ENCODE results near the gene OAT. TPM values are rescaled to one million over a fixed set of nuclear protein-coding genes. Genes with fewer than 3 reads are reported as not detected.

Gene OAT
- total and polyA plus RNA-seq, 7 experiments from 2014 or later, result 29.6 to 80.0 (median 44.6) TPM

GRCh38 chr10:124420254-124420653 lies 1.5 kb upstream of the OAT start:
- POLR2A ChIA-PET, result interaction anchor here (0.6 to 1.5 kb wide), 3 partner anchors 40 to 1178 kb away, joined by 3 to 4 read pairs (median 4); partner anchors contain the start of gene LHPP
- no peak overlapping the region for H3K27ac ChIP-seq (ENCODE audit: low read depth, low read length)
- ATAC-seq (no peak), DNase-seq (no peak)
- intact Hi-C loops (cut with micrococcal nuclease), result no loop called here
- H3K4me1 Mint-ChIP-seq, result peaks cover 4 to 32% (median 25%) of the 10 kb centered on the region in 7 donors
- H3K36me3 Mint-ChIP-seq, result no peaks in the 10 kb centered on the region
- peaks cover 0 to 23% (median 7%) of the 10 kb centered on the region in 5 donors for H3K27me3 Mint-ChIP-seq
- peak overlapping the region in 3 of 10 donors; percentile 6 to 87 (median 16) for H3K4me3 Mint-ChIP-seq
- peaks cover 5 to 8% of the 10 kb centered on the region in 2 donors for H3K4me1 ChIP-seq (ENCODE audit: control insufficient read depth in 2 of 2, insufficient read depth in 2 of 2, low read length in 2 of 2)
- H3K9me3 Mint-ChIP-seq, result no peaks in the 10 kb centered on the region
- no peaks in the 10 kb centered on the region for H3K36me3 ChIP-seq (ENCODE audit: control insufficient read depth in 2 of 3, insufficient read depth in 3 of 3, low read length in 3 of 3)
- no peaks in the 10 kb centered on the region for H3K9me3 ChIP-seq (ENCODE audit: control insufficient read depth in 2 of 3, low read length in 3 of 3)
- no peak overlapping the region for H3K4me3 ChIP-seq (ENCODE audit: low read length)
- H3K27me3 ChIP-seq (ENCODE audit: control insufficient read depth in 2 of 2, insufficient read depth in 2 of 2, low read length in 2 of 2), result no peaks in the 10 kb centered on the region
- peak overlapping the region in 2 of 9 donors; percentile 5 to 10 for H3K27ac Mint-ChIP-seq
- CTCF ChIA-PET, result interaction anchor here (0.6 kb wide), 1 partner anchor 403 kb away, joined by 3 read pairs; no protein-coding TSS in a partner anchor

GRCh38 chr10:124419635-124420034 lies 912 bp upstream of the OAT start:
- ChIA-PET CTCF (no interaction called here), POLR2A (interaction anchor here (0.5 to 0.7 kb wide), 2 partner anchors 41 to 45 kb away, joined by 3 read pairs; no protein-coding TSS in a partner anchor)
- H3K4me1 Mint-ChIP-seq, result peaks cover 8 to 36% (median 27%) of the 10 kb centered on the region in 7 donors
- ATAC-seq (no peak), DNase-seq (no peak)
- H3K27me3 Mint-ChIP-seq, result peaks cover 0 to 23% (median 7%) of the 10 kb centered on the region in 5 donors
- no peaks in the 10 kb centered on the region for H3K9me3 Mint-ChIP-seq
- H3K4me1 ChIP-seq (ENCODE audit: control insufficient read depth in 2 of 2, insufficient read depth in 2 of 2, low read length in 2 of 2), result peaks cover 5 to 8% of the 10 kb centered on the region in 2 donors
- peak overlapping the region in 4 of 9 donors; percentile 30 to 86 (median 72) for H3K27ac Mint-ChIP-seq
- H3K27me3 ChIP-seq (ENCODE audit: control insufficient read depth in 2 of 2, insufficient read depth in 2 of 2, low read length in 2 of 2), result no peaks in the 10 kb centered on the region
- no peak overlapping the region for H3K27ac ChIP-seq (ENCODE audit: low read depth, low read length)
- intact Hi-C loops (cut with micrococcal nuclease), result loop anchor here (1.0 to 10.0 kb wide), 10 partner anchors 225 to 1541 kb away; partner anchors contain the start of genes ACADSB (in 2 of the 2), FAM53B (in 2 of the 2), IKZF5 (in 2 of the 2) and ABRAXAS2 (in 1 of the 2)
- no peaks in the 10 kb centered on the region for H3K9me3 ChIP-seq (ENCODE audit: control insufficient read depth in 2 of 3, low read length in 3 of 3)
- H3K4me3 Mint-ChIP-seq, result peak overlapping the region in 9 of 10 donors; percentile 76 to 89 (median 84)
- H3K4me3 ChIP-seq (ENCODE audit: low read length), result peak overlapping the region; percentile 76
- H3K36me3 ChIP-seq (ENCODE audit: control insufficient read depth in 2 of 3, insufficient read depth in 3 of 3, low read length in 3 of 3), result no peaks in the 10 kb centered on the region
- no peaks in the 10 kb centered on the region for H3K36me3 Mint-ChIP-seq

- intact Hi-C loops (cut with micrococcal nuclease), result loop anchor here (1.0 to 10.0 kb wide), 16 partner anchors 15 to 1539 kb away; partner anchors contain the start of genes ACADSB (in 2 of the 2), BUB3 (in 2 of the 2), FAM53B (in 2 of the 2) and IKZF5 (in 2 of the 2)
- no peaks in the 10 kb centered on the region for H3K9me3 ChIP-seq (ENCODE audit: control insufficient read depth in 2 of 3, low read length in 3 of 3)
- peaks cover 8 to 41% (median 31%) of the 10 kb centered on the region in 7 donors for H3K4me1 Mint-ChIP-seq
- POLR2A ChIA-PET, result interaction anchor here (1.0 to 1.5 kb wide), 3 partner anchors 10 to 47 kb away, joined by 3 read pairs; no protein-coding TSS in a partner anchor
- H3K9me3 Mint-ChIP-seq, result no peaks in the 10 kb centered on the region
- CTCF ChIA-PET, result interaction anchor here (1.3 kb wide), 1 partner anchor 14 kb away, joined by 3 read pairs; no protein-coding TSS in a partner anchor
- peak; percentile 27 to 68 (median 37) for DNase-seq
- H3K4me3 ChIP-seq (ENCODE audit: low read length), result peak overlapping the region; percentile 76
- H3K27me3 Mint-ChIP-seq, result peaks cover 0 to 17% (median 0%) of the 10 kb centered on the region in 5 donors
- peak; percentile 28 for ATAC-seq
- H3K4me1 ChIP-seq (ENCODE audit: control insufficient read depth in 2 of 2, insufficient read depth in 2 of 2, low read length in 2 of 2), result peaks cover 8 to 10% of the 10 kb centered on the region in 2 donors
- peak overlapping the region; percentile 80 for H3K27ac ChIP-seq (ENCODE audit: low read depth, low read length)
- H3K36me3 Mint-ChIP-seq, result peaks cover 0 to 4% (median 0%) of the 10 kb centered on the region in 5 donors
- peak overlapping the region; percentile 78 to 89 (median 82) for H3K4me3 Mint-ChIP-seq
- no peaks in the 10 kb centered on the region for H3K36me3 ChIP-seq (ENCODE audit: control insufficient read depth in 2 of 3, insufficient read depth in 3 of 3, low read length in 3 of 3)
- H3K27ac Mint-ChIP-seq, result peak overlapping the region in 8 of 9 donors; percentile 29 to 84 (median 72)
- H3K27me3 ChIP-seq (ENCODE audit: control insufficient read depth in 2 of 2, insufficient read depth in 2 of 2, low read length in 2 of 2), result no peaks in the 10 kb centered on the region
These were observed 613 bp downstream of the OAT start for GRCh38 chr10:124417895-124418725.

GRCh38 chr10:124416733-124417132 lies 2.0 kb downstream of the OAT start:
- Mint-ChIP-seq H3K36me3 (peaks cover 0 to 8% (median 3%) of the 10 kb centered on the region in 5 donors), H3K27ac (peak overlapping the region in 2 of 9 donors; percentile 13 to 47), H3K9me3 (no peaks in the 10 kb centered on the region), H3K4me1 (peaks cover 8 to 45% (median 35%) of the 10 kb centered on the region in 7 donors), H3K27me3 (peaks cover 0 to 11% (median 0%) of the 10 kb centered on the region in 5 donors), H3K4me3 (peak overlapping the region in 9 of 10 donors; percentile 32 to 87 (median 53))
- Histone ChIP-seq H3K36me3 (ENCODE audit: control insufficient read depth in 2 of 3, insufficient read depth in 3 of 3, low read length in 3 of 3) (no peaks in the 10 kb centered on the region), H3K27me3 (ENCODE audit: control insufficient read depth in 2 of 2, insufficient read depth in 2 of 2, low read length in 2 of 2) (no peaks in the 10 kb centered on the region), H3K27ac (ENCODE audit: low read depth, low read length) (no peak overlapping the region), H3K4me3 (ENCODE audit: low read length) (no peak overlapping the region), H3K9me3 (ENCODE audit: control insufficient read depth in 2 of 3, low read length in 3 of 3) (no peaks in the 10 kb centered on the region), H3K4me1 (ENCODE audit: control insufficient read depth in 2 of 2, insufficient read depth in 2 of 2, low read length in 2 of 2) (peaks cover 8 to 10% of the 10 kb centered on the region in 2 donors)
- ChIA-PET POLR2A (interaction anchor here (0.6 to 1.5 kb wide), 2 partner anchors 15 to 48 kb away, joined by 3 read pairs; no protein-coding TSS in a partner anchor), CTCF (interaction anchor here (0.6 kb wide), 1 partner anchor 424 kb away, joined by 3 read pairs; no protein-coding TSS in a partner anchor)
- intact Hi-C loops (cut with micrococcal nuclease), result loop anchor here (5.0 to 10.0 kb wide), 3 partner anchors 228 to 376 kb away; partner anchors contain the start of genes EEF1AKMT2 (in 1 of the 2) and FAM53B (in 1 of the 2)
- no peak for DNase-seq
- ATAC-seq, result no peak

- ATAC-seq, result no peak
- Histone ChIP-seq H3K27me3 (ENCODE audit: control insufficient read depth in 2 of 2, insufficient read depth in 2 of 2, low read length in 2 of 2) (no peaks in the 10 kb centered on the region), H3K4me3 (ENCODE audit: low read length) (no peak overlapping the region), H3K4me1 (ENCODE audit: control insufficient read depth in 2 of 2, insufficient read depth in 2 of 2, low read length in 2 of 2) (peaks cover 8 to 10% of the 10 kb centered on the region in 2 donors), H3K36me3 (ENCODE audit: control insufficient read depth in 2 of 3, insufficient read depth in 3 of 3, low read length in 3 of 3) (no peaks in the 10 kb centered on the region), H3K9me3 (ENCODE audit: control insufficient read depth in 2 of 3, low read length in 3 of 3) (no peaks in the 10 kb centered on the region), H3K27ac (ENCODE audit: low read depth, low read length) (no peak overlapping the region)
- intact Hi-C loops (cut with micrococcal nuclease), result loop anchor here (5.0 to 10.0 kb wide), 3 partner anchors 230 to 377 kb away; partner anchors contain the start of genes EEF1AKMT2 (in 1 of the 2) and FAM53B (in 1 of the 2)
- ChIA-PET POLR2A (no interaction called here), CTCF (interaction anchor here (1.2 to 1.3 kb wide), 2 partner anchors 12 to 26 kb away, joined by 3 to 4 read pairs; no protein-coding TSS in a partner anchor)
- H3K27ac Mint-ChIP-seq, result no peak overlapping the region
- peaks cover 0 to 3% (median 0%) of the 10 kb centered on the region in 5 donors for H3K27me3 Mint-ChIP-seq
- DNase-seq, result no peak
- peaks cover 8 to 45% (median 35%) of the 10 kb centered on the region in 7 donors for H3K4me1 Mint-ChIP-seq
- no peak overlapping the region for H3K4me3 Mint-ChIP-seq
- peaks cover 0 to 14% (median 8%) of the 10 kb centered on the region in 5 donors for H3K36me3 Mint-ChIP-seq
- H3K9me3 Mint-ChIP-seq, result no peaks in the 10 kb centered on the region
These were observed 3.5 kb downstream of the OAT start for GRCh38 chr10:124415210-124415609.

- H3K4me1 ChIP-seq (ENCODE audit: control insufficient read depth in 2 of 2, insufficient read depth in 2 of 2, low read length in 2 of 2), result peaks cover 8 to 10% of the 10 kb centered on the region in 2 donors
- H3K27me3 ChIP-seq (ENCODE audit: control insufficient read depth in 2 of 2, insufficient read depth in 2 of 2, low read length in 2 of 2), result no peaks in the 10 kb centered on the region
These were observed 4.6 kb downstream of the OAT start for GRCh38 chr10:124414076-124414475.

More at GRCh38 chr10:124414076-124414475, 4.6 kb downstream of the OAT start:
- H3K36me3 Mint-ChIP-seq, result peaks cover 0 to 21% (median 10%) of the 10 kb centered on the region in 5 donors
- H3K27ac Mint-ChIP-seq, result no peak overlapping the region
- DNase-seq, result no peak
- intact Hi-C loops (cut with micrococcal nuclease), result loop anchor here (10.0 kb wide), 2 partner anchors 231 to 331 kb away; partner anchors contain the start of gene FAM53B (in 1 of the 2)
- CTCF ChIA-PET, result no interaction called here
- POLR2A ChIA-PET, result no interaction called here
- H3K9me3 Mint-ChIP-seq, result no peaks in the 10 kb centered on the region
- ATAC-seq, result no peak
- no peaks in the 10 kb centered on the region for H3K9me3 ChIP-seq (ENCODE audit: control insufficient read depth in 2 of 3, low read length in 3 of 3)
- no peaks in the 10 kb centered on the region for H3K27me3 Mint-ChIP-seq
- no peak overlapping the region for H3K27ac ChIP-seq (ENCODE audit: low read depth, low read length)
- peaks cover 3 to 45% (median 34%) of the 10 kb centered on the region in 7 donors for H3K4me1 Mint-ChIP-seq
- no peak overlapping the region for H3K4me3 ChIP-seq (ENCODE audit: low read length)
- no peak overlapping the region for H3K4me3 Mint-ChIP-seq
- H3K36me3 ChIP-seq (ENCODE audit: control insufficient read depth in 2 of 3, insufficient read depth in 3 of 3, low read length in 3 of 3), result no peaks in the 10 kb centered on the region

All from naive thymus-derived CD4-positive, alpha-beta T cell (primary cell).